HG03520 (cell line): ENCODE results near the gene ASPG.

Experiments used
- ATAC-seq: cut with Tn5 transposase; IDR thresholded peaks from one replicate; pipeline ENCODE4 v1.9.1; 2021; ENCODE audit warnings: mild to moderate bottlenecking, moderate library complexity; ENCODE audit not compliant: unreplicated experiment

The ASPG gene

GRCh38 chr14:104158827-104159798 is 73.6 kb downstream of the ASPG start:
- ATAC-seq, result no peak

GRCh38 chr14:104159990-104160389 is 74.5 kb downstream of the ASPG start:
- no peak for ATAC-seq

GRCh38 chr14:104161602-104162367 is 76.3 kb downstream of the ASPG start:
- ATAC-seq, result no peak

- ATAC-seq, result no peak
Measured at GRCh38 chr14:104162495-104162894, 77.0 kb downstream of the ASPG start.

GRCh38 chr14:104163541-104163940 is 78.0 kb downstream of the ASPG start:
- no peak for ATAC-seq

GRCh38 chr14:104164041-104164440 is 78.5 kb downstream of the ASPG start:
- no peak for ATAC-seq

- ATAC-seq, result no peak
Measured at GRCh38 chr14:104164512-104164911, 79.0 kb downstream of the ASPG start.
